Stimulated activated CD8-positive, alpha-beta memory T cell treated with anti-CD3 and anti-CD28 coated beads, Interleukin-15, amount 100 ng/mL, for 24 hours (primary cell): ENCODE results near the gene CRYGN.

Experiments
- DNase-seq: peaks from one replicate; pipeline ENCODE4 v3.0.0-alpha.2; 2020; ENCODE audit warnings: low read depth

CRYGN gene

GRCh38 chr7:151406886-151407583 is 32.9 kb downstream of the CRYGN start:
- no peak for DNase-seq

GRCh38 chr7:151406051-151406875 is 33.7 kb downstream of the CRYGN start:
- DNase-seq, result no peak

GRCh38 chr7:151405588-151405987 is 34.4 kb downstream of the CRYGN start:
- DNase-seq, result no peak

- DNase-seq, result no peak
Measured at GRCh38 chr7:151405056-151405455, 34.9 kb downstream of the CRYGN start.

GRCh38 chr7:151404216-151405011 is 35.5 kb downstream of the CRYGN start:
- no peak for DNase-seq

- no peak for DNase-seq
Measured at GRCh38 chr7:151403764-151404163, 36.2 kb downstream of the CRYGN start.

GRCh38 chr7:151402029-151402835 is 37.7 kb downstream of the CRYGN start:
- no peak for DNase-seq

GRCh38 chr7:151400626-151401315 is 39.2 kb downstream of the CRYGN start:
- DNase-seq, result no peak

- no peak for DNase-seq
Measured at GRCh38 chr7:151399906-151400305, 40.0 kb downstream of the CRYGN start.

- DNase-seq, result no peak
Measured at GRCh38 chr7:151399305-151399601, 40.7 kb downstream of the CRYGN start.

- DNase-seq, result no peak
Measured at GRCh38 chr7:151398446-151399304, 41.3 kb downstream of the CRYGN start.

- no peak for DNase-seq
Measured at GRCh38 chr7:151397026-151397425, 42.9 kb downstream of the CRYGN start.

- no peak for DNase-seq
Measured at GRCh38 chr7:151396328-151396970, 43.5 kb downstream of the CRYGN start.

- DNase-seq, result no peak
Measured at GRCh38 chr7:151395036-151395367, 44.9 kb downstream of the CRYGN start.

GRCh38 chr7:151394076-151395035 is 45.6 kb downstream of the CRYGN start:
- no peak for DNase-seq

- no peak for DNase-seq
Measured at GRCh38 chr7:151393031-151393977, 46.6 kb downstream of the CRYGN start.

GRCh38 chr7:151392426-151392825 is 47.5 kb downstream of the CRYGN start:
- no peak for DNase-seq

- DNase-seq, result no peak
Measured at GRCh38 chr7:151392002-151392401, 47.9 kb downstream of the CRYGN start.
